ENCODE data around the gene SRXN1.

The SRXN1 gene

DNA sequence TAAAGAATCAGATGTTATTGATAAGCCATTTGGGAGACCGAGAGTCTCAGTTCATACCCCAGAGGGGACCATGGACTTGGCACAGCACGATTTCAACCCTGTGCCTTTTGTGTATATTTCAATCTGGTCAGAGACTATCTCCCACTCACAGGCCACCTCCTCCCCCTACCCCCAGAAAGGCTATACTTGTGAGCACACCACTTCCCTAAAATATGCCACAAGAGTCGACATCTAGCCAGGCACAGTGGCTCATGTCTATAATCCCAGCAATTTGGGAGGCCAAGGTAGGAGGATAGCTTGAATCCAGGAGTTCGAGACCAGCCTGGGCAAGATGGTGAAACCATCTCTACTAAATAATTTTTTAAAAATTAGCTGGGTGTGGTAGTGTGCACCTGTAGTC lies 29.3 kb downstream of the SRXN1 start:
- peaks cover 0 to 10% (median 7%) of the 10 kb centered on the region in 5 donors for H3K9me3 ChIP-seq (ENCODE audit: control insufficient read depth in 5 of 5, low read length in 5 of 5)
- H3K27me3 ChIP-seq (ENCODE audit: control insufficient read depth in 5 of 5, insufficient read depth in 4 of 5, low read length in 5 of 5): peaks cover 3 to 31% (median 8%) of the 10 kb centered on the region in 5 donors
- H3K4me3 ChIP-seq (ENCODE audit: low read depth in 1 of 5, low read length in 5 of 5): no peak overlapping the region
- H3K9ac ChIP-seq (ENCODE audit: low read length in 5 of 5): no peak overlapping the region
- no peaks in the 10 kb centered on the region for H3K36me3 ChIP-seq (ENCODE audit: control insufficient read depth in 5 of 5, insufficient read depth in 5 of 5, low read length in 5 of 5)
- no peak overlapping the region for H3K27ac ChIP-seq (ENCODE audit: low read depth, low read length)
- peaks cover 0 to 6% (median 0%) of the 10 kb centered on the region in 5 donors for H3K4me1 ChIP-seq (ENCODE audit: control insufficient read depth in 5 of 5, insufficient read depth in 5 of 5, low read length in 5 of 5)

DNA sequence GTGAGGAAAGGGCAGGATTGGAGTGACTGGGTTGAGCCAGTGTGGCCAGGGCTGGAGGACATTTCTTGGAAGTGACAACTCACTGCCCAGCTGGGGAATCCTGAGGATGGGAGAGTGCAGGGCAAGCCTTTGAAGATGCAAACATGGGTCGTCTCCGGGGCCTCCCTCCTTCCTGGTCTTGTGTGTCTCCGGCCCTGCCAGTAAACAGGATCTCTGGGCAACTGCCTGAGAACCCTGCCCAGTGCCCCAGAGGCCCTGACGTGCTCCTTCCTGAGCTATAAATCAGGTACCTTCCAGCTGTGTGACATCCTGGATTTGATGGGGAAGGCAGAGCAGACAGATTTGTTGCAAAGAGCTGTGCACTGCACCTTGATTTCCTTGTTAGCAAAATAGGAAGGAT lies 30.0 kb downstream of the SRXN1 start:
- peaks cover 0 to 6% (median 0%) of the 10 kb centered on the region in 5 donors for H3K4me1 ChIP-seq (ENCODE audit: control insufficient read depth in 5 of 5, insufficient read depth in 5 of 5, low read length in 5 of 5)
- H3K36me3 ChIP-seq (ENCODE audit: control insufficient read depth in 5 of 5, insufficient read depth in 5 of 5, low read length in 5 of 5): no peaks in the 10 kb centered on the region
- no peak overlapping the region for H3K27ac ChIP-seq (ENCODE audit: low read depth, low read length)
- H3K4me3 ChIP-seq (ENCODE audit: low read depth in 1 of 5, low read length in 5 of 5): no peak overlapping the region
- H3K27me3 ChIP-seq (ENCODE audit: control insufficient read depth in 5 of 5, insufficient read depth in 4 of 5, low read length in 5 of 5): peaks cover 3 to 31% (median 8%) of the 10 kb centered on the region in 5 donors
- peaks cover 3 to 17% (median 12%) of the 10 kb centered on the region in 5 donors for H3K9me3 ChIP-seq (ENCODE audit: control insufficient read depth in 5 of 5, low read length in 5 of 5)
- H3K9ac ChIP-seq (ENCODE audit: low read length in 5 of 5): no peak overlapping the region

DNA sequence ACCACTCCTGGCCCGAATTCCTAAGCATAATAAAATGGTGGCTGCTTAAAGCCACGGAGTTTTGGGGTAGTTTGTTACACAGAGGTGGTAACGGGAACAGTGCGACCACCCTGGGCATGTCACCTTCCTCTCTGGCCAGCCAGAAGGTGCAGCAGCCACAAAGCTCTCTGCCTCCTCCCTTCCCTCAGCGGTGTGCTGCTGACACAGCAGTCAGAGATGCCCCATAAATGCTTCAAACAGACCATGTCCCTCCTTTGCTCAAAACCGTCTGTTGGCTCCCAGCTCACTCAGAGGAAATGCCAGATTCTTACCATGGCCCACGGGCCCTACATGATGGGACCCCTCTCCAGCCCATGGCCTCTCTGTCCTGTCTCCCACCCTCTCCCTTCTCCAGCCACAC lies 30.8 kb downstream of the SRXN1 start:
- H3K27me3 ChIP-seq (ENCODE audit: control insufficient read depth in 5 of 5, insufficient read depth in 4 of 5, low read length in 5 of 5): peaks cover 3 to 31% (median 8%) of the 10 kb centered on the region in 5 donors
- H3K9ac ChIP-seq (ENCODE audit: low read length in 5 of 5): no peak overlapping the region
- no peak overlapping the region for H3K4me3 ChIP-seq (ENCODE audit: low read depth in 1 of 5, low read length in 5 of 5)
- peaks cover 7 to 25% (median 19%) of the 10 kb centered on the region in 5 donors for H3K9me3 ChIP-seq (ENCODE audit: control insufficient read depth in 5 of 5, low read length in 5 of 5)
- H3K4me1 ChIP-seq (ENCODE audit: control insufficient read depth in 5 of 5, insufficient read depth in 5 of 5, low read length in 5 of 5): peaks cover 0 to 6% (median 0%) of the 10 kb centered on the region in 5 donors
- H3K36me3 ChIP-seq (ENCODE audit: control insufficient read depth in 5 of 5, insufficient read depth in 5 of 5, low read length in 5 of 5): no peaks in the 10 kb centered on the region
- H3K27ac ChIP-seq (ENCODE audit: low read depth, low read length): no peak overlapping the region

DNA sequence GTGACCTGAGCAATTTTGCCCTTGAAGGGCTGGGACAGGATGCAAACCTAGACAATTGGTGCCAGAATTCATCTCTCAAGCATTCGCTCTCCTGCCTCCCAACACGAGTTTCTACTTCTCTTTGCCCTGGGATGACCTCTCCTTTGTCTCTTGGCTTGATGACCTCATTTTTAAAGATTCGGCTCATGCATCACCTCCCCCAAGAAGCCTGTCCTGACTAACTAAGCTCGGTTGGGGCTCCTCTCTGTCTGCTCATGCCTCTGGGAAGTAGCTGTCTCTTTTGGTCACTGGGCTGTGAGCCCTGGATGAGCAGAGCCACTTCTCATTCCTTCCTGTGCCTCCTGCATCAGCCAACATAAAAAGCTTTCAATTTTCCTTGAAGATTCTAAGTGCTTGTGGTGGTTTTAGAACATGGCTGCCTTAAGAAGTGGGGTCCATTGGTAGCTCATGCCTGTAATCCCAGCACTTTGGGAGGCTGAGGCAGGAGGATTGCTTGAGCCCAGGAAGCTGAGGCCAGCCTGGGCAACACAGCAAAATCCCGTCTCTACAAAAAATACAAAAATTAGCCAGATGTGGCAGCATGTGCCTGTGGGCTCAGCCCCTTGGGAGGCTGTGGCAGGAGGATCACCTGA lies 31.8 kb downstream of the SRXN1 start:
- Histone ChIP-seq H3K4me1 (ENCODE audit: control insufficient read depth in 5 of 5, insufficient read depth in 5 of 5, low read length in 5 of 5) (peaks cover 0 to 6% (median 0%) of the 10 kb centered on the region in 5 donors), H3K9ac (ENCODE audit: low read length in 5 of 5) (no peak overlapping the region), H3K27ac (ENCODE audit: low read depth, low read length) (no peak overlapping the region), H3K9me3 (ENCODE audit: control insufficient read depth in 5 of 5, low read length in 5 of 5) (peaks cover 7 to 25% (median 19%) of the 10 kb centered on the region in 5 donors), H3K4me3 (ENCODE audit: low read depth in 1 of 5, low read length in 5 of 5) (no peak overlapping the region), H3K36me3 (ENCODE audit: control insufficient read depth in 5 of 5, insufficient read depth in 5 of 5, low read length in 5 of 5) (no peaks in the 10 kb centered on the region), H3K27me3 (ENCODE audit: control insufficient read depth in 5 of 5, insufficient read depth in 4 of 5, low read length in 5 of 5) (peaks cover 3 to 31% (median 8%) of the 10 kb centered on the region in 5 donors)

DNA sequence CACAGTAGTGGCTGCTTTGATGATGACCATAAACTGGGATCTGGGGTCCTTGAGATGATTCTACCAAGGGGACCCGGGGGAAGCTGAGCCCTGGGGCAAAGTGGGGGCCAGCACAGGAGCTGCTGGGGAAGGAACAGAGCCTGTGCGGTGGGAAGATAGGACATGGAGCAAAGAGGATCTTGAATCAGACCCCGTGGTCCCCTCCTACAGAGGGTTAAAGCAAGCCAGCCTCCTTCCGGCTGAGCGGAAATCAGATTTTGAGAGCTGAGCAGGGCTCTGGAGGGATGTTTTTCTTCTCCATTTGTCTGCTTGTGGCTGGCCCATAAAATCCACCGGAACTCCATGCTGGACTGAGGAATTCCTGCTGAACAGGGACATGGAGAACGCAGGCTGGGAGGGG lies 32.8 kb downstream of the SRXN1 start:
- peaks cover 7 to 18% (median 13%) of the 10 kb centered on the region in 5 donors for H3K9me3 ChIP-seq (ENCODE audit: control insufficient read depth in 5 of 5, low read length in 5 of 5)
- peaks cover 3 to 31% (median 8%) of the 10 kb centered on the region in 5 donors for H3K27me3 ChIP-seq (ENCODE audit: control insufficient read depth in 5 of 5, insufficient read depth in 4 of 5, low read length in 5 of 5)
- H3K9ac ChIP-seq (ENCODE audit: low read length in 5 of 5): no peak overlapping the region
- no peaks in the 10 kb centered on the region for H3K36me3 ChIP-seq (ENCODE audit: control insufficient read depth in 5 of 5, insufficient read depth in 5 of 5, low read length in 5 of 5)
- H3K4me3 ChIP-seq (ENCODE audit: low read depth in 1 of 5, low read length in 5 of 5): no peak overlapping the region
- H3K4me1 ChIP-seq (ENCODE audit: control insufficient read depth in 5 of 5, insufficient read depth in 5 of 5, low read length in 5 of 5): peaks cover 0 to 6% (median 0%) of the 10 kb centered on the region in 5 donors
- no peak overlapping the region for H3K27ac ChIP-seq (ENCODE audit: low read depth, low read length)

DNA sequence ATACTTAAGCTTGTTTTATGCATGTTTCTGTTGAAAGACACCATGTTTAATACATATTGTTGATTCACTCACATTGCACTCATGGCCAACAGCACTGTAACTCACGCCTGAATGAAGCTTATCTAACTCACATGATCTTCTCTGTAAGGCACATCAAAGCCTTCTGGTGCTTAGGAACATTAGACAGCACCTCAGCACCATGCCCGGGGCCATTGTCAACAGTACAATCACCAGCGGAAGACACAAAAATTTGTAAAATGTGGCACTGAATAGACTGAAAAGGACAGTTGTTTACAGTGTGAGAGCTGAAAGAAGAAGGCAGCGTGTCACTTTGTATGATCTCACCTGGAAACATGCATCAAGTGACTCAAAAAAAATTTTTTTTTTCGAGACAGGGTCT lies 34.0 kb downstream of the SRXN1 start:
- no peak overlapping the region for H3K27ac ChIP-seq (ENCODE audit: low read depth, low read length)
- H3K4me3 ChIP-seq (ENCODE audit: low read depth in 1 of 5, low read length in 5 of 5): no peak overlapping the region
- peaks cover 0 to 6% (median 0%) of the 10 kb centered on the region in 5 donors for H3K4me1 ChIP-seq (ENCODE audit: control insufficient read depth in 5 of 5, insufficient read depth in 5 of 5, low read length in 5 of 5)
- H3K9me3 ChIP-seq (ENCODE audit: control insufficient read depth in 5 of 5, low read length in 5 of 5): peaks cover 7 to 16% (median 13%) of the 10 kb centered on the region in 5 donors
- peaks cover 3 to 31% (median 10%) of the 10 kb centered on the region in 5 donors for H3K27me3 ChIP-seq (ENCODE audit: control insufficient read depth in 5 of 5, insufficient read depth in 4 of 5, low read length in 5 of 5)
- H3K9ac ChIP-seq (ENCODE audit: low read length in 5 of 5): no peak overlapping the region
- H3K36me3 ChIP-seq (ENCODE audit: control insufficient read depth in 5 of 5, insufficient read depth in 5 of 5, low read length in 5 of 5): no peaks in the 10 kb centered on the region

DNA sequence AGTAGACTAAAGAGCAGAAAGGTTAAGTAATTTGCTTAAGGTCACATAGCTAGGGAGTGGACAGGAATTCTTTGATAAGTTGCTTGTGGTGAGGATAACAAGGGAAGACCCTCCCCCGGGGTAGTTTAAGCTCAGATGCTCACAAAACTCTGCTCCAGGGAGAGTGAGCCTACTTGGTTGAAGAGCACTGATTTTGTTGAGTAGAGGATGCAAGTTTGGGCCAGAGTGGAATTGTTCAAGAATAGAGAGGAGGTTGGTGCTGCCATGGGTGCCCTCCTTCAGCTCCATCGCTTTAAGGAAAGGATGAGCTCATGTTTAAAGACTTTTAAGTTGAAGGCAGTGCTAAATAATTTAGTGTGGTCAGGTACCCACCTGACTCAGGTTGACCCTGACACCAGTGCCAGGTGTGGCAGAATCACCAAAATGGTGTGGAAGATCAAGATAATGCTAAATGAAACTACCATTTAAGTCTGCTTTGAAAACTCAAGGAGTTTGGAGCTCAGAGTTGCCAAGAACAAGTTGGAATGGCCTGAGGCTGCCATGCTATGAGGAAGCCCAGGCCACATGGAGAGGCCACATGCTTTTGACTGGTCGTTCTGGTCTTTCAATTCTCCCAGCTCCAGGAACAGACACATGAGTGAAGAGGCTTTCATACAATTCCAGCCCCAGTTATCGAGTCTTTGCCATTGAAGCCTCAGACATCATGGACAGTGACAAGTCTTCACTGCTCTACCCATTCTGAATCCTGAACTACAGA lies 34.9 kb downstream of the SRXN1 start:
- Histone ChIP-seq H3K4me1 (ENCODE audit: control insufficient read depth in 5 of 5, insufficient read depth in 5 of 5, low read length in 5 of 5) (peaks cover 0 to 6% (median 0%) of the 10 kb centered on the region in 5 donors), H3K9ac (ENCODE audit: low read length in 5 of 5) (no peak overlapping the region), H3K27ac (ENCODE audit: low read depth, low read length) (no peak overlapping the region), H3K36me3 (ENCODE audit: control insufficient read depth in 5 of 5, insufficient read depth in 5 of 5, low read length in 5 of 5) (no peaks in the 10 kb centered on the region), H3K9me3 (ENCODE audit: control insufficient read depth in 5 of 5, low read length in 5 of 5) (peaks cover 7 to 16% (median 13%) of the 10 kb centered on the region in 5 donors), H3K4me3 (ENCODE audit: low read depth in 1 of 5, low read length in 5 of 5) (no peak overlapping the region), H3K27me3 (ENCODE audit: control insufficient read depth in 5 of 5, insufficient read depth in 4 of 5, low read length in 5 of 5) (peaks cover 9 to 33% (median 17%) of the 10 kb centered on the region in 5 donors)

DNA sequence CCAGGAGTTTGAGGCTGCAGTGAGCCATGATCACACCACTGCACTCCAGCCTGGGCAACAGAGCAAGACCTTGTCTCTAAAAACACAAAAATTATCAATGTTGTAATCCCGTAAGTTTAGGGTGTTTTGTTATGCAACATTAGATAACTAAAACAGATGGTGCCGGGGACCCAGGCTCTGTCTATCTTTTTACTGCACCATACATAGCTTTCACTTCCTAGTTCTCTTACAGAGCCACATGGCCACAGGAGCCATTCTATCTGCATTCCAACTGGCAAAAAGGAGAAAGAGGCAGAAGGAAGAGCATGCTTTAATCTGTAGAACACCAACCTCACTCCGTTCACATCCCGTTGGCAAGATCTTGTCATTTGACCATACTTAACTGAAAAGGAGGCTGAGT lies 37.5 kb downstream of the SRXN1 start:
- no peak overlapping the region for H3K27ac ChIP-seq (ENCODE audit: low read depth, low read length)
- H3K27me3 ChIP-seq (ENCODE audit: control insufficient read depth in 5 of 5, insufficient read depth in 4 of 5, low read length in 5 of 5): peaks cover 20 to 37% (median 33%) of the 10 kb centered on the region in 5 donors
- peaks cover 7 to 16% (median 13%) of the 10 kb centered on the region in 5 donors for H3K9me3 ChIP-seq (ENCODE audit: control insufficient read depth in 5 of 5, low read length in 5 of 5)
- peaks cover 0 to 19% (median 7%) of the 10 kb centered on the region in 5 donors for H3K4me1 ChIP-seq (ENCODE audit: control insufficient read depth in 5 of 5, insufficient read depth in 5 of 5, low read length in 5 of 5)
- H3K36me3 ChIP-seq (ENCODE audit: control insufficient read depth in 5 of 5, insufficient read depth in 5 of 5, low read length in 5 of 5): no peaks in the 10 kb centered on the region
- no peak overlapping the region for H3K9ac ChIP-seq (ENCODE audit: low read length in 5 of 5)
- H3K4me3 ChIP-seq (ENCODE audit: low read depth in 1 of 5, low read length in 5 of 5): no peak overlapping the region

DNA sequence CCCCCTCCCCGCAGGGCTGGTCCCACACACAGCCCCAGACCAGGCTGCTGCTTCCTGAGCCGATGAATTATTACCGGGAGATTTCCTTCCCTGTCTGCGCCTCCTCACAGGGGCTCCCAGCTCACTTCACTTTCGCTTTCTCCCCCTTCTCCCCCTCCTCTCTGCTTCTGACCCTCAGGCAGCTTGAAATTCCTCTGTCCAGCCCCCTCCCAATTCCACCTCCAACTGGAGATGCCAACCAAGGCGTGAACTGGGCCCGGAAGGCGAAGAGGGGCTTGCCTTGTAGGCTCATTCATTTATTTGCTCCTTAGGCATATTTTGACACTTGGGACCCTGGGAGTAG lies 41.2 kb downstream of the SRXN1 start:
- Histone ChIP-seq H3K4me1 (ENCODE audit: control insufficient read depth in 5 of 5, insufficient read depth in 5 of 5, low read length in 5 of 5) (peaks cover 0 to 40% (median 8%) of the 10 kb centered on the region in 5 donors), H3K27me3 (ENCODE audit: control insufficient read depth in 5 of 5, insufficient read depth in 4 of 5, low read length in 5 of 5) (peaks cover 30 to 53% (median 42%) of the 10 kb centered on the region in 5 donors), H3K36me3 (ENCODE audit: control insufficient read depth in 5 of 5, insufficient read depth in 5 of 5, low read length in 5 of 5) (no peaks in the 10 kb centered on the region), H3K9me3 (ENCODE audit: control insufficient read depth in 5 of 5, low read length in 5 of 5) (no peaks in the 10 kb centered on the region), H3K4me3 (ENCODE audit: low read depth in 1 of 5, low read length in 5 of 5) (peak overlapping the region in 2 of 5 donors; percentile 28 to 30), H3K27ac (ENCODE audit: low read depth, low read length) (no peak overlapping the region), H3K9ac (ENCODE audit: low read length in 5 of 5) (peak overlapping the region in 1 of 5 donors; percentile 48)

Data from subcutaneous abdominal adipose tissue (tissue), 5 donors.